Measurements from ENCODE around the gene AREG. TPM values are rescaled to one million over a fixed set of nuclear protein-coding genes. Genes with fewer than 3 reads are reported as not detected.

AREG gene
- total RNA-seq, 4 donors from 2014 or later: 0.26 to 0.28 TPM; not detected in 2

DNA sequence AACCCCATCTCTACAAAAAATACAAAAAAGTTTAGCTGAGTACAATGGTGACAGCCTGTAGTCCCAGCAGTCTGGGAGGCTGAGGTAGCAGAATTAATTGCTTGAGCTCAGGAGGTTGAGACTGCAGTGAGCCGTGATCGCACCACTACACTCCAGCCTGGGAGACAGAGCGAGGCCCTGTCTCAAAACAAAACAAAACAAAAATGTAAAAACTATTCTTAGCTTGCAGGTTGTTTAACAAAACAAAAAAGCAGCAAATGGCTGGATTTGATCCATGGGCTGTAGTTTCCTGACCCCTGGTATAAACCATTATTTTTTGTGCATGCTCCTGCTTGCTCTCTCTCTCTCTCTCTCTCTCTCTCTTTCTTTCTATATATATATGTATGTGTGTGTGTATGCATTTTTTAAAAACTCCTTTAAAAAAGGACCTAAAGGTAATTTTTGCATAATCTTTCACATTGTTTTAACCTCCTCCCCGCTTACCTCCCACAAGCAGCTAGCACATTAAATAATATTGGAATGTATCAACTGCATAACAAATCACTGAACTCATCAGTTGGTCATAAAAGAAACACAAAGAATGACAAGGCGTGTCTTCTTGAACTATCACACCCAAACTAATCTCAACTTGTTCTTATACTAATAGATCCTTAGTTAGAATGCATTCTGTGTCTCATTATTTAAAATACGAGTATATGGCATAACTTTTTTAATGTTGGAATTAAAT lies 4.8 kb downstream of the AREG start:
- Histone ChIP-seq H3K4me1 (no peaks in the 10 kb centered on the region), H3K36me3 (no peaks in the 10 kb centered on the region), H3K4me3 (no peak overlapping the region), H3K27ac (no peak overlapping the region), H3K9me3 (no peaks in the 10 kb centered on the region), H3K27me3 (no peaks in the 10 kb centered on the region)
- no peak for TF ChIP-seq POLR2A (IDR thresholded peaks at IDR 0.05)
- DNase-seq: no peak
- intact Hi-C loops (cut with DNase I; ENCODE audit: low total_unique reads): no loop called here

DNA sequence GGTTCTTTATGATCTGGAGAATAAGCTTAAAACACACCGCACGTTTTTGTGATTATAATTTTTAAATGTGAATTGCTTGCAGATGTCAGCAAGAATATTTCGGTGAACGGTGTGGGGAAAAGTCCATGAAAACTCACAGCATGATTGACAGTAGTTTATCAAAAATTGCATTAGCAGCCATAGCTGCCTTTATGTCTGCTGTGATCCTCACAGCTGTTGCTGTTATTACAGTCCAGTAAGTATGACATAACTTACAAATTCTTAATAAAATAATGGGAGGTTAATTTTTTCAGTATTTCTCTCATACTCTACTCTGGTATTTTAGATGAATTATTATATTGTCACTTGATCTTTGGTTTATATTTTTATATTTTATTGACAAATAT lies 5.4 kb downstream of the AREG start:
- no peaks in the 10 kb centered on the region for H3K36me3 ChIP-seq
- no peak overlapping the region for H3K4me3 ChIP-seq
- no peak overlapping the region for H3K27ac ChIP-seq
- H3K4me1 ChIP-seq: no peaks in the 10 kb centered on the region
- no peak for DNase-seq
- H3K9me3 ChIP-seq: no peaks in the 10 kb centered on the region
- intact Hi-C loops (cut with DNase I; ENCODE audit: low total_unique reads): no loop called here
- no peaks in the 10 kb centered on the region for H3K27me3 ChIP-seq
- TF ChIP-seq POLR2A (IDR thresholded peaks at IDR 0.05): no peak
- TF ChIP-seq, protein P1, sequence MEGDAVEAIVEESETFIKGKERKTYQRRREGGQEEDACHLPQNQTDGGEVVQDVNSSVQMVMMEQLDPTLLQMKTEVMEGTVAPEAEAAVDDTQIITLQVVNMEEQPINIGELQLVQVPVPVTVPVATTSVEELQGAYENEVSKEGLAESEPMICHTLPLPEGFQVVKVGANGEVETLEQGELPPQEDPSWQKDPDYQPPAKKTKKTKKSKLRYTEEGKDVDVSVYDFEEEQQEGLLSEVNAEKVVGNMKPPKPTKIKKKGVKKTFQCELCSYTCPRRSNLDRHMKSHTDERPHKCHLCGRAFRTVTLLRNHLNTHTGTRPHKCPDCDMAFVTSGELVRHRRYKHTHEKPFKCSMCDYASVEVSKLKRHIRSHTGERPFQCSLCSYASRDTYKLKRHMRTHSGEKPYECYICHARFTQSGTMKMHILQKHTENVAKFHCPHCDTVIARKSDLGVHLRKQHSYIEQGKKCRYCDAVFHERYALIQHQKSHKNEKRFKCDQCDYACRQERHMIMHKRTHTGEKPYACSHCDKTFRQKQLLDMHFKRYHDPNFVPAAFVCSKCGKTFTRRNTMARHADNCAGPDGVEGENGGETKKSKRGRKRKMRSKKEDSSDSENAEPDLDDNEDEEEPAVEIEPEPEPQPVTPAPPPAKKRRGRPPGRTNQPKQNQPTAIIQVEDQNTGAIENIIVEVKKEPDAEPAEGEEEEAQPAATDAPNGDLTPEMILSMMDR (IDR thresholded peaks at IDR 0.05): no peak

DNA sequence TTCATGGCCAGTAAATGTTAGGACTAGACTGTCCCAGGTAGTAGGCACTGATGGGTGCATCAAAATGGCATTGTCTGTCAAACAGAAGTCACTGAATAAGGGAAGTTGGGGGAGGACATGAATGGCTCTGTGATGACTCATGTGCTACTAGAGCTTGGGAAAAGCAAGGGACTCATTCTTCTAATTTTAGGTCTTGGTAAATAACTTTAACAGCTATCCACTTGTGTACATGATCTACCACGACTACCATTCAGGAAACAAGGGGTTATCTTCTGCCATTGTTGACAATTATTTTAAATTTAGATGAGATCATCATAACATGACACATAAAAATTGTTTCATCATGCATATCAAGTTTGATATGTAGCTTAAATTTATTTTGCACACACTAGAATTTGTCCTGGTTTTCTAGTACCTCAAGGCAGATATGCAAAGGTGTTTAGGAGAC lies 6.3 kb downstream of the AREG start:
- no peak for DNase-seq
- H3K27ac ChIP-seq: no peak overlapping the region
- no peaks in the 10 kb centered on the region for H3K36me3 ChIP-seq
- H3K27me3 ChIP-seq: no peaks in the 10 kb centered on the region
- no peaks in the 10 kb centered on the region for H3K9me3 ChIP-seq
- H3K4me3 ChIP-seq: no peak overlapping the region
- intact Hi-C loops (cut with DNase I; ENCODE audit: low total_unique reads): no loop called here
- TF ChIP-seq, protein P1 (IDR thresholded peaks at IDR 0.05): no peak
- TF ChIP-seq POLR2A (IDR thresholded peaks at IDR 0.05): no peak
- H3K4me1 ChIP-seq: no peaks in the 10 kb centered on the region

DNA sequence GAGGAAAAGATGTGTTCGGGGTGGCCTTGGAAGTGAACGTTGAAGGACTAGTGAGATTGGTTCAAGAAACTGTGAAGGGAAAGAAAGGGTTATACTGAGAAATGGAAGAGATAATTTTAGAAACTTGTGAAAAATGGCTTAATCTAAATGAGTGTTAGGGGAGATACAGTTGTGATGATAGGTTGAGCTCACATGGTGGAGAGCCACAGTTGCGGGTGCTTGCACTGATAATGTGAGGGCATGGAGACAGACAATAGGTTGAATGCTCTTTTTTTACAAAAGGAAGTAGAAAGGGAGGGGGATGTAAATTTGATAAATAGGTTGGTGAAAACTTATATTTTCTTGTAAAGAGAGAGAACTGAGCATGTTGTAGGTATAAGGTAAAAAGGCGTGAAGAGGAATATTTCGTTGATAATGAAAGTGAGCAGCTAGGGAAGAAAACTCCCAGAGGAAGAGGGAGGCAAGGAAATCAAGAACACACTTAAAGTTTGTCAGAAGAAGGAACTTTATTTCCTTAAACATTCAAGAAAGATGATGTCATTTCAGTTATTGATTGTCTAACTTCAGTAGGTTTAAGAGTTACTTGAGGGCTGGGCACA lies 8.2 kb downstream of the AREG start:
- Histone ChIP-seq H3K4me3 (no peak overlapping the region), H3K9me3 (no peaks in the 10 kb centered on the region), H3K4me1 (no peaks in the 10 kb centered on the region), H3K36me3 (no peaks in the 10 kb centered on the region), H3K27me3 (no peaks in the 10 kb centered on the region), H3K27ac (no peak overlapping the region)
- DNase-seq: no peak
- intact Hi-C loops (cut with DNase I; ENCODE audit: low total_unique reads): no loop called here
- TF ChIP-seq POLR2A (IDR thresholded peaks at IDR 0.05): no peak
- TF ChIP-seq, protein P1 (IDR thresholded peaks at IDR 0.05): no peak

DNA sequence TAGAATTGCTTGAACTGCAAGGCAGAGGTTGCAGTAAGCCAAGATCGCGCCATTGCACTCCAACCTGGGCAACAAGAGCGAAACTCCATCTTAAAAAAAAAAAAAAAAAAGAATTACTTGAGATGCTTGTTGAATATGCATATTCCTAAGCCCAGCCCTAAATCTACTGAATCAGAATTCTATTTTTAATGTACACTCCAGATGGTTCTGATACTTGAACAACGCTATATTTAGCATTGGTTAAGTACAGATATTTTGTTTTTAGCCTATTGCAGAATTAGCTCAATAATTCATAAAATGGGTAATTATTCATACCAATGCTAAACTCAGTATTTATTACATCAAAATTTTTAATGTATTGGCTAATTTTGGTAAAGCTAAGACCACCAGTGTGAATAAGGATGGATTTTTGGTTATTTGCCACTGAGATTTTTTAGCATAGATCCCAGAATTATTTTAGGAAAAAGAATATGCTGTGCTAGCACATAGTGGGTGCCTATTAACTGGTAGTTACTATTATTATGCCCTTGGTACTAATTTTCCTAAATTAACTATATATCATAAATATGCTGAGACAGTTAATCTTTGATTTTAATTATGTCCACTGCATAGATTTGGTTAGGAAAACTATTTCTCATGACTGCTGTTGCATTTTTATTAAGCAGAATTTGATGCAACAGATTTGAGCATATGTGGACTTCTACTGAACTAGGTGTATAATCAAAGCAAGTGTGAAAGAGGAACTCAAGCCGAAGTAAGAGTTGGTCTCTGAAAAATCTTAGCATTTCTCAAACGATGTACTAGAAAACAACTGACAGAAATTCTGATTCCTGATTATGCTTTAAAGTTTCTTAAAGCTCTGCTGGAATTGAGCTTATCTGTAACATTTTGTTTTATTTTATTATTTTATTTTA lies 9.2 kb downstream of the AREG start:
- no peak for TF ChIP-seq POLR2A (IDR thresholded peaks at IDR 0.05)
- TF ChIP-seq, protein P1 (IDR thresholded peaks at IDR 0.05): no peak
- H3K27ac ChIP-seq: no peak overlapping the region
- no peaks in the 10 kb centered on the region for H3K36me3 ChIP-seq
- H3K27me3 ChIP-seq: no peaks in the 10 kb centered on the region
- intact Hi-C loops (cut with DNase I; ENCODE audit: low total_unique reads): no loop called here
- no peak overlapping the region for H3K4me3 ChIP-seq
- H3K4me1 ChIP-seq: no peaks in the 10 kb centered on the region
- DNase-seq: no peak
- no peaks in the 10 kb centered on the region for H3K9me3 ChIP-seq
